SU-DHL-6 (cell line): ENCODE measurements around the gene HS3ST4.

Experiments used
- CTCF ChIP-seq: fragments of 200-600 bp; sonication (generic); IDR thresholded peaks from one replicate; pipeline ENCODE4 v1.5.1; 2017; ENCODE audit warnings: antibody characterized with exemption, mild to moderate bottlenecking, low read length, moderate library complexity; ENCODE audit not compliant: insufficient read depth, poor library complexity, severe bottlenecking
- EZH2phosphoT487 ChIP-seq: fragments of 200-600 bp; sonication (generic), shearing (Covaris generic); conservative IDR thresholded peaks from 2 replicates; pipeline ENCODE4 v1.6.1; 2018; ENCODE audit warnings: mild to moderate bottlenecking, antibody characterized with exemption, low read length, moderate library complexity, mixed read lengths

DNA sequence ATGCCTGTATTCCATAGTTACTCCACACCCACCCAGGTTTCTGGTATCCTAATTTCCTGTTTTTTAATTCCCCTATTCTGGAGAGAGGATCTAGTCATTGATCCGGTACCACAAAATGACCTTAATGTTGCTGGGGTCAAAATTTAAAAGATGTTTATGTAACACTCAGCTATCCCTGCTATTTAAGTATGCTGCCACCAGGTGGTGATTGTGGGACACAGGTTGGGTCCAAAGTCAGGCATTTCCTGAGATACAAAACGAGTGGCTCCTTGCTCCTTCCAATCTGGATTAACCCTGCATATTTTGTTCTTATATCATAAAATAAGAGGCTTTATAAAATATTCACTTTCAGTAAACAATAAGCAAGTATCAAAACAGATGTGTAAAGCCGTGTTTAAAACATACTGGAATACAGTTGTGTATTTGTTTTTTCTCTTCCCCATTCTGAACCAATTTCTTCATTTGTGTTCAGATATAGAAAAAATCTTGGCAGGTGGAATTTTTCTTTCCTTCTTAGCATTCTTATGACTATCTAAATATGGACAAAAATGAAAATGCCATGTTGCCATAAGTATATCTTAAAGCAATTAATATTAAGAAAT is 16.3 kb downstream of the HS3ST4 start:
- TF ChIP-seq CTCF, result peak; percentile 64
- TF ChIP-seq EZH2phosphoT487, result no peak
